ENCODE measurements around the gene CITED4. TPM values are rescaled to one million over a fixed set of nuclear protein-coding genes. Genes with fewer than 3 reads are reported as not detected.
A peak's percentile ranks its signal among the peaks of the same experiment; 100 is the strongest.

The CITED4 gene
- total RNA-seq, 1 experiment from 2014 or later: 7.8 TPM

- peaks cover 0 to 41% of the 10 kb centered on the region in 2 experiments; a peak in 3 of 4 replicates for H3K4me1 ChIP-seq (ENCODE audit: control insufficient read depth in 1 of 2, insufficient read depth in 2 of 2, low read length in 2 of 2)
- no peak overlapping the region for H2AFZ ChIP-seq (ENCODE audit: low read depth, low read length, poor library complexity, severe bottlenecking)
- no peaks in the 10 kb centered on the region for H3K36me3 ChIP-seq (ENCODE audit: control insufficient read depth in 1 of 2, insufficient read depth in 2 of 2, low read length in 2 of 2)
- no TSS peak for BruUV-seq (replicated peaks)
- ChIA-PET CTCF (no interaction called here), POLR2A (no interaction called here), RAD21 (ENCODE audit: low non-redundant PET in 1 of 2, low total read pairs in 2 of 2, uncharacterized antibody in 2 of 2, unreplicated experiment in 2 of 2) (no interaction called here)
- no peak overlapping the region for H3K4me3 ChIP-seq (replicated peaks in 1 of 2; ENCODE audit: low read depth in 1 of 2, low read length in 2 of 2)
- H3K4me2 ChIP-seq (ENCODE audit: low read length): no peak overlapping the region
- H3K27me3 ChIP-seq (ENCODE audit: insufficient read depth, low read length): no peaks in the 10 kb centered on the region
- TF ChIP-seq POLR2AphosphoS5 (IDR thresholded peaks at IDR 0.05; ENCODE audit: low read depth, low read length) (no peak), MAX (IDR thresholded peaks at IDR 0.05) (no peak)
- intact Hi-C loops (cut with micrococcal nuclease): no loop called here
- H3K9me2 ChIP-seq (ENCODE audit: insufficient read depth): no peaks in the 10 kb centered on the region
- no peaks in the 10 kb centered on the region for H3K79me2 ChIP-seq (ENCODE audit: insufficient read depth, low read length)
- DNase-seq (ENCODE audit: low read depth, low spot score) (no peak), ATAC-seq (no peak)
- H3K9ac ChIP-seq (ENCODE audit: low read length): no peak overlapping the region
- H3K9me3 ChIP-seq (ENCODE audit: control insufficient read depth in 1 of 2, insufficient read depth in 1 of 2, low read depth in 1 of 2, low read length in 2 of 2): no peaks in the 10 kb centered on the region
- no peak overlapping the region for H3K27ac ChIP-seq (ENCODE audit: low read depth, low read length)
- H4K20me1 ChIP-seq (ENCODE audit: insufficient read depth): no peaks in the 10 kb centered on the region
Observed at GRCh38 chr1:40884055-40884795, 22.1 kb upstream of the CITED4 start.

GRCh38 chr1:40880813-40881549 is 18.8 kb upstream of the CITED4 start:
- no peaks in the 10 kb centered on the region for H3K36me3 ChIP-seq (ENCODE audit: control insufficient read depth in 1 of 2, insufficient read depth in 2 of 2, low read length in 2 of 2)
- POLR2A ChIA-PET: no interaction called here
- H3K4me2 ChIP-seq (ENCODE audit: low read length): 0 out of 2 replicates have a peak overlapping the region, but pooled peaks have one; percentile 5
- H3K4me1 ChIP-seq (ENCODE audit: control insufficient read depth in 1 of 2, insufficient read depth in 2 of 2, low read length in 2 of 2): peaks cover 24 to 58% of the 10 kb centered on the region in 2 experiments
- DNase-seq (ENCODE audit: low read depth, low spot score): no peak
- no peak for ATAC-seq
- H3K9me3 ChIP-seq (ENCODE audit: control insufficient read depth in 1 of 2, insufficient read depth in 1 of 2, low read depth in 1 of 2, low read length in 2 of 2): no peaks in the 10 kb centered on the region
- no peaks in the 10 kb centered on the region for H4K20me1 ChIP-seq (ENCODE audit: insufficient read depth)
- BruUV-seq (replicated peaks): no TSS peak
- intact Hi-C loops (cut with micrococcal nuclease): no loop called here
- H3K4me3 ChIP-seq (replicated peaks in 1 of 2; ENCODE audit: low read depth in 1 of 2, low read length in 2 of 2): no peak overlapping the region
- no peaks in the 10 kb centered on the region for H3K27me3 ChIP-seq (ENCODE audit: insufficient read depth, low read length)
- RAD21 ChIA-PET (ENCODE audit: low non-redundant PET in 1 of 2, low total read pairs in 2 of 2, uncharacterized antibody in 2 of 2, unreplicated experiment in 2 of 2): no interaction called here
- no peak overlapping the region for H3K9ac ChIP-seq (ENCODE audit: low read length)
- no peak overlapping the region for H2AFZ ChIP-seq (ENCODE audit: low read depth, low read length, poor library complexity, severe bottlenecking)
- H3K9me2 ChIP-seq (ENCODE audit: insufficient read depth): no peaks in the 10 kb centered on the region
- no peak overlapping the region for H3K27ac ChIP-seq (ENCODE audit: low read depth, low read length)
- no peaks in the 10 kb centered on the region for H3K79me2 ChIP-seq (ENCODE audit: insufficient read depth, low read length)
- CTCF ChIA-PET: no interaction called here
- no peak for TF ChIP-seq REST (IDR thresholded peaks at IDR 0.05; ENCODE audit: low read depth)
- no peak for TF ChIP-seq ATF3 (IDR thresholded peaks at IDR 0.05)
- TF ChIP-seq SP1 (IDR thresholded peaks at IDR 0.05; ENCODE audit: low read depth): no peak
- TF ChIP-seq CTCF (IDR thresholded peaks at IDR 0.05 in 2 of 3, conservative IDR thresholded peaks at IDR 0.05 in 1 of 3; ENCODE audit: borderline replicate concordance in 1 of 3, insufficient read depth in 1 of 3, low read depth in 2 of 3, low read length in 2 of 3): no peak
- TF ChIP-seq CEBPB (IDR thresholded peaks at IDR 0.05; ENCODE audit: low read depth): no peak
- TF ChIP-seq JUND (IDR thresholded peaks at IDR 0.05): no peak
- no peak for TF ChIP-seq ZFX (IDR thresholded peaks at IDR 0.05)
- no peak for TF ChIP-seq CBX3 (IDR thresholded peaks at IDR 0.05; ENCODE audit: low read depth)
- TF ChIP-seq ZNF274 (IDR thresholded peaks at IDR 0.05; ENCODE audit: low read depth, low read length): no peak
- TF ChIP-seq EZH2phosphoT487 (IDR thresholded peaks at IDR 0.05; ENCODE audit: borderline replicate concordance): no peak
- TF ChIP-seq YY1 (IDR thresholded peaks at IDR 0.05; ENCODE audit: extremely low read depth, insufficient replicate concordance, low read depth, low read length): no peak

Measured in HCT116 (cell line).